Prostate gland (tissue), 2 donors: ENCODE results near the gene OSBPL9.

Experiments
- POLR2A ChIP-seq: fragments of 450-650 bp; IDR thresholded peaks from one replicate; pipeline ENCODE4 v1.6.1; 2016; ENCODE audit warnings: antibody characterized with exemption, mild to moderate bottlenecking
- TF ChIP-seq, protein P1 (sequence below), 4 experiments: fragments of 200-600 bp in 2 of 4; fragments of 450-650 bp in 2 of 4; sonication (generic) in 2 of 4; IDR thresholded peaks; 1 replicate in 3 of 4; 2 replicates in 1 of 4; pipeline ENCODE4 v1.5.1; 2016 to 2019; ENCODE audit warnings: antibody characterized with exemption in 4 of 4, mild to moderate bottlenecking in 2 of 4, moderate library complexity in 2 of 4

DNA sequence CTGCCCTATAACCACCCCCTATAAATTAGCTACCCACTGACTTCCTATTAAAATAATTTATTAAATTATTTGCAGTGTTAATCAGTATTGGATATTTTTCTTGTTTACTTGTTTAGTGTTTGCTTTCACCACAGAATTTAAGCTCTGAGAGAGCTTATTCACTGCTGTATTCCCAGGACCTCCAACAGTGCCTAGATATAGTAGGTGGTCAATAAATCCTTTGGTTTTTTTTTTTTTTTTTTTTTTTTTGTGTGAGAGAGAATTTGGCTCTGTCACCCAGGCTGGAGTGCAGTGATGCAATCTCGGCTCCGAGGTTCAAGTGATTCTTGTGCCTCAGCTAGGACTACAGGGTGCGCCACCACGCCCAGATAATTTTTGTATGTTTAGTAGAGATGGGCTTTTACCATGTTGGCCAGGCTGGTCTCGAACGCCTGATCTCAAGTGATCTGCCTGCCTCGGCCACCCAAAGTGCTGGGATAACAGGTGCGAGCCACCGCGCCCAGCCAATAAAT is 1.1 kb upstream of the OSBPL9 start:
- TF ChIP-seq, protein P1, sequence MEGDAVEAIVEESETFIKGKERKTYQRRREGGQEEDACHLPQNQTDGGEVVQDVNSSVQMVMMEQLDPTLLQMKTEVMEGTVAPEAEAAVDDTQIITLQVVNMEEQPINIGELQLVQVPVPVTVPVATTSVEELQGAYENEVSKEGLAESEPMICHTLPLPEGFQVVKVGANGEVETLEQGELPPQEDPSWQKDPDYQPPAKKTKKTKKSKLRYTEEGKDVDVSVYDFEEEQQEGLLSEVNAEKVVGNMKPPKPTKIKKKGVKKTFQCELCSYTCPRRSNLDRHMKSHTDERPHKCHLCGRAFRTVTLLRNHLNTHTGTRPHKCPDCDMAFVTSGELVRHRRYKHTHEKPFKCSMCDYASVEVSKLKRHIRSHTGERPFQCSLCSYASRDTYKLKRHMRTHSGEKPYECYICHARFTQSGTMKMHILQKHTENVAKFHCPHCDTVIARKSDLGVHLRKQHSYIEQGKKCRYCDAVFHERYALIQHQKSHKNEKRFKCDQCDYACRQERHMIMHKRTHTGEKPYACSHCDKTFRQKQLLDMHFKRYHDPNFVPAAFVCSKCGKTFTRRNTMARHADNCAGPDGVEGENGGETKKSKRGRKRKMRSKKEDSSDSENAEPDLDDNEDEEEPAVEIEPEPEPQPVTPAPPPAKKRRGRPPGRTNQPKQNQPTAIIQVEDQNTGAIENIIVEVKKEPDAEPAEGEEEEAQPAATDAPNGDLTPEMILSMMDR (IDR thresholded peaks at IDR 0.05): no peak
- TF ChIP-seq POLR2A: no peak
